IPS-11a (cell line): ENCODE measurements around the gene ARAP1.

Experiments used
- H3K4me3 ChIP-seq: one replicate; pipeline ENCODE4 v1.5.1; 2013; ENCODE audit warnings: low read depth, low read length, control low read depth

Gene ARAP1

DNA sequence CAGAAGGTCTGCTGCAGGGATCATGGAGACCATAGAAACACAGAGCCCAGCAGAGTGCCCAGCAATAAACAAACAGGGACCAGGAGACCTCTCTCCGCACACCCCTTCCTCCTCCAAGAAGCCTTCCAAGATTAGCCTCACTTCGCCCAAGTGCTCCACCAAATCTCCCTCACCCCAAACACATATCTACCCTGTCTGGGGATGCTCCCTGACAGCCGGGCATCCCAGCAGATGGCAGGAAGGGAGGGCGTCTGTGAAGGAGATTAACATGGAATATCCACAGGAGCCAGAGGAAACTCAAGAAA is 26.5 kb downstream of the ARAP1 start:
- H3K4me3 ChIP-seq = no peak overlapping the region

DNA sequence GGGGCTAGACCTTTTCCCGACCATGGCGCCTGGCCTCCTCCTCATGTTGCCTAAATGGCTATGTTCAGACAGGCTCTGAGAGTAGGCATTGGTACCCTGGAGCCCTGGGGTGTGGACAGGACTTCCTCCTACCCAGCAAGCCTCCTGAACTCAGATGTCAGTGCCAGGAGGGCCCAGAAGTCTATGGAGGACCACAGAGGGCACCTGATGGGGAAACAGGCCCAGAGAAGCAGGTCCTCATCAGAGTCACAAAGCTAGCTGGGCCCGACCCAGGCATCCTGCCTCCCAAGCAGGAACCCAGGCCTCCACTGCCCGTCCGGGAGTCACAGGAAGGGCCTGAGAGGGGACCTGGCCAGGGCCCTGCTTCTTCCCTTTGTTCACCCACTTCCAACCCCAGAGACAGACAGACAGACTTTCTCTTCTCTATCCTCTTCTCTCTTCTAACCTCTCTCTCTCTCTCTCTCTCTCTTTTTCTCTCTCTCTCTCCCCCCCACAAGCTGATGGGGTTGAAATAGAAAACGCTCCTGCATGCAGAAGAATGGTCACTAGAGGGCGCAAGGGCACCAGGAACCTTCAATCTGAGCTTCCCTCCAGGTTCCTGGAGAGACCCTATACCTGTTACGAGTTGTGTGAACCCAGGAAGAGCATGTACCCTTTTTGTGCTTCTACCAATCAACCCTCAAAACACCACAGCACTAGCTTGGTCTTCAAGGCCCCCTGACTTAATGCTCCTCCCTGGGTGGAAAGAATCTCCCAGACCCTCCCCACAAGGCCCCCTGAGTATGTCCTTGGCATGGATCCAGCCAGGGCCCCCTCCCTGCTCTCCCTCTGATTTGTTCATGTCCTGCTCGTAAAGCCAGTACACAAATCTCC is 27.1 kb downstream of the ARAP1 start:
- H3K4me3 ChIP-seq = no peak overlapping the region

DNA sequence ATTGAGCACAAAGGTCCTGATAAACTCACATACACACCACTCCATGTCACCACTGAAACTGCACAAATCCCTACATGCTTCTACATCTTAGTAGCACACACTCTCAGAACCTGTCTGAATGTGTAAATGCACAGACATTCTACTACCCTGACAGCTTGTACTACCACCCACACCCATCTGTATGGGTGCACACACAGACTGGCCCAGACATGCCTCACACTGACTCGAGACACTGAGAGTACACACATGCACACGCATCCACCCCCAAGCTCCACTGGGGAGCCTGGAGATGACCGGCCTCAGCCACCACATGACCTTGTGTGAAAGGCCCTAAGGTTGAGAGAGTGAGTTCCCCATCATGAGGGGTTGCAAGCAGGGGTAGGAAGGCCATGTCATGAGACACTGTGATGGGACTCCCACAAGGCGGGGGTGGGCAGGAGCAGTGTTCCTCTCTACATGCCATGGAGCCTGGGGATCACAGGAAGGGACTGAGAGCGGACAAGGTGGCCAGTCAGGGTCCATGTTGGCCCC is 28.1 kb downstream of the ARAP1 start:
- H3K4me3 ChIP-seq = no peak overlapping the region

DNA sequence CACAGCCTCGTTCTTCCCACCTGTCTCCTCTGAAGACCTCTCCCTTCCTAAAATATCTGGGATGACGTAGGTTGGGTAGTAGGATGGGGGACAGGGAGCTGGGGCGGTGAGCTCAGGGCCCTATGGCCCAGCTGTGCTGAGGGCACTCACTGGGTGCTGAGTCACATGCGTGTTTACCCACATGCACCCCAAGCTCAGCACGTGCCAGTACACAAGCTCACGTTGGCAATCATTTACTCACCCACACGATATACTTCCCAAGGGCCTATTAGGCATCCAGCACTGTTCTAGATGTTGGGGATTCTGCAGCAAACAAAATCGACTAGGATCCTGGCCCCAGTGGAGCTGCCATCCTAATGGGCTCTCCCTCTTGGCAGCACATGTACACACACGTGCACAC is 28.7 kb downstream of the ARAP1 start:
- no peak overlapping the region for H3K4me3 ChIP-seq

DNA sequence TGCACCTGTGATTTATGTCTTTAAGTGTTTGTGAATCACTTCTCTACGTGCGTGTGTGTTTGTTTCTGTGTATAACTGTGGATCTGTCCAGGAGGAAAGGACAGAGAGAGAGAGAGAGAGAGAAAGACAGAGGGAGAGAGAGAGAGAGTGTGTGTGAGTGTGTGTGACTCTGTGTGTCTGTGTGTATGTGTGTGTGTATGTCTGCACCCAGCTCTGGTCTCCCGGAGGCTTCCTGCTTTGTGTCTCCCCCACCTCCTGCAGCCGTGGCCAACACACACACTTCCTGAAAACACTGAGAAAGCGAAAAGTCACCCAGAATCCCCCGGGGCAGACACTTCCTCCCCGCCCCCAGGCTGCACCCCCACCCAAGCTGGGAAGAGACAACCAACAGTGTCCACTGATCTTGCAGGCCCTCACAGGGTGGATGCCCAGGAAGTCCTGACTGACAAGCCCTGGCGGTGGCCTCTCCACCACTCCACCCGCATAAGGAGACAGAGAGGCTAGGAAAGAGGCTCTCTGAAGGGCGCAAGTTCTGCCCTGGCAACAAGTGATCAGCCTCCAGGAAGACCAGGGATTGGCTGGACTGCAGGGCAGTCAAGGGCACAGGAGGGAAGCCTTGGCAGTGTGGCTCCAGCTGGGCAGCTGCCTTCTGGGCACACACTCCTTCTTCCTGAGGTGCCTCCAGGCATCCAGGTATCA is 30.0 kb downstream of the ARAP1 start:
- no peak overlapping the region for H3K4me3 ChIP-seq

DNA sequence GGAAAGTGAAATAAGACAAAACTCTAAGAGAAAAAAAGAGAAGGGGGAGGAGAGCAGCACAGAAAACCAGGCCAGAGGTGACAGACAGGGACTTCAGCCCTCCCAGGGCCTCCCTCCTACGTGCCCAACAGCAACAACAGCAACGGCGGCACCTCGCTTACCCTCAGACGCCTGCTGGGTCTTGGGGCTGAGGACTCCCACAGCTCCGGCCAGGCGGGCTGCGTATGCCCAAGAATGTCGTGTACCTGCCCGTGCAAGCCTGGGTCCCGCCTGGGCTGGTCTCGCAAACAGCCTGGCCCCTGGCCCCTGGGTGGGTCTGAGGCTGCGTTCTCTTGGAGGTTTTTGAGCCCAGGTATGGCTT is 30.5 kb downstream of the ARAP1 start:
- H3K4me3 ChIP-seq = no peak overlapping the region

DNA sequence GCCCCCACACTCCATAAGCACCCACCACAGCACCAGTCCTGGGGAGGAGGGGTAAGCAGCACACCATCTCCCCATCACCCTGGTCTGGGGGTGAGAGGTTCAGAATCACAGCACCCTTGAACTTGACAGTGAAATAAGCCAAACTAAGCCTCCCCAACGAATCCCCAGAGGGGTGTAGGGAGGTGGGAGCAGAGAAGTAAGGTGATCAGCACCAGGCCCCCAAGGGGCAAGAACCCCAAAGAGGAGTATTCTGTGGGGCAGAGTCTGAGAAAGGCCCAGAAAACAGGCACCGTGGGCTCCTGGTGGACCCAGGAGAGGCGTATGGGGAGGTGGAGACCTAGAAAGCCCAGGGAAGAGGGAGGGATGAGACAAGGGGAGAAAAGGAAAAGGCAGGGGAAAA is 30.9 kb downstream of the ARAP1 start:
- no peak overlapping the region for H3K4me3 ChIP-seq

DNA sequence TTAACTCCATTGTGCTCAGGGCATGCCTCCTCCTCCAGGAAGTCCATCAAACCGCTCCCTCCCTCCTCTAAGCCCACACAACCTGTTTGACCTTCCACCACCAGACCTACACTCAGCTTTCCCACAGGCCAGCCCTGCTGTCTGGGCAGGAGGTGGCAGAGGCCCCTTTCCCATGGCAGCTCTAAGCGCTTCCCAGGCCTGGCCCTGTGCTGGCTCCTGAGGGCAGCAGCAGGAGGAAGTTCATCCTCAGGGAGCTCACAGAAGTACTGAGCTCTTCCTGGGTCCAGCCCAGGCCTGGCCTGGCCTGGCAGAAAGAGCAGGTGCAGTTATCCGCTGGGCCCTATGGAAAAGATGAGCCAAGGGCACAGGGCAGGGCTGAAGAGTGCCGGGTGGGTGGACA is 31.4 kb downstream of the ARAP1 start:
- H3K4me3 ChIP-seq = no peak overlapping the region

DNA sequence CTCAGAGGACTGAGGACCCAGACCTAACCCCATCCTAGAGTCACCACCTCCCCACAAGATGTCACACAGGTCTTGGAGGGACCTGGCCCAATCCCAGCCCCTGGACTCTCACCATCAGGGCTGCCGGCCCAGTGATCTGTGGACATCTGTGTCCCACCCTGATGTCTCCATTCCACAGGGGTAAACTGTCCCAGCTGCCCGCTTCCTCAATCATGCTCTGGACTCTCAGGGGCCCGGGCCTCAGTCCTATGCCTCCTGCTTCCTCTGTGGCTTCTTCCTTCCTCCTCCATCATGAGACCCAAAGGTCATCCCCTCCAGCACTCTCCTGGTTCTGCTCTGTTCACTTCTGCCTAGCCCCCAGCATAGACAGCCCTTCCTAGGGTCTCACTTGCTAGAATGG is 32.2 kb downstream of the ARAP1 start:
- no peak overlapping the region for H3K4me3 ChIP-seq

DNA sequence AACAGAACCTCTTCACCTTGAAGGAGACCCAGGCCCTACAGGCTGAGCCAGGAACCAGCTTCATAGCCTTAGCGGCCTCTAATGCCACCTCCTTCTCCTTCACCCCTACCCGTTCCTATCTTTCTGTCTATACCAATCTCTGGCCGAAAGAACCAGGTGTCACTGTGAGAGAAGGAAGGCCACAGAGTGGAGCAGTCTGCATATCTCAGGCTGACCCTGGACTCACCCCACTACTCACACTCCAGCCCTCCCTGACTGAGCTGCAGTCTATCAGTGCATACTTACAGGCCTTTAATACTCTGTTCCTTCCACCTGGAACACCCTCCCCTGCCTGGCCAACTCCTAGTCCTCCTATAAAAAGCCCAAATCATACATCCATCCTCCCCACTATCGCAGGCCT is 32.7 kb downstream of the ARAP1 start:
- no peak overlapping the region for H3K4me3 ChIP-seq

DNA sequence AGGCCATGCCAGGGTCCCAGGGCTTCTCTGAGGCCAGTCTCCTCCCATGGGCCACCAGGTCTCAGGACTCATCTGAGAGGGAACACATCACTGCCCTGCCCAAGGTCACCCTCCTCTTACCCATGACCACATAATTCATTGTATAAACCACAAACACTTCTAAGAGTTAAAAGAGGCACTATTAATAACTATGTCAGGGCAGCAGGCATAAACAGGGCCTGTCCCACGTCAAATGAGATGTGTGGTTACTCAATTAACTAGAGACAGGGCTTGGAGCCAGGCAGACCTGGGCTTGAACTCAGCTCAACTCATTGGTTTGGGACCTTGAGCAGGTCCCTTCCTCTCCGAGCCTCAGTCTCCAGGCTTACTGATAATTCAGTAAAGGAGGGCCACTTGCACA is 33.1 kb downstream of the ARAP1 start:
- H3K4me3 ChIP-seq = no peak overlapping the region

DNA sequence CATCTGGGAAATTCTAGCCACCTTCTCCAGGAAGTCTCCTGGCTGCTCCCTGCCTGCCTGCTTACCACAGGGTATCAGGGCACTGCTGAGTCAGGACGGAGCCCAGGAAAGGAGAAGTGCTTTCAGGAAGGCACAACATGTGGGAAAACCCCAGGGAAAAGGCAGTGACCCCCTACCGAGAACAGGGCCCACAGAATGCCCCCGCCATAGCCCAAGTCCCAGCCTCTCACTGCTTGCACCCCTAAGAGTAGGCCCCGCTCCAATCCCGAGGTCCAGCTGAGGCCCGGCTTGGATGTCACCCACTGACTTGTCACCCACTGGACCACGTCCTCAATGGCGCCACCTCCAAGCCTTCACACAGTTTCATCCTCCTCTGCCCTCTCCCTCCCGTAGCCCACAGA is 34.1 kb downstream of the ARAP1 start:
- no peak overlapping the region for H3K4me3 ChIP-seq

DNA sequence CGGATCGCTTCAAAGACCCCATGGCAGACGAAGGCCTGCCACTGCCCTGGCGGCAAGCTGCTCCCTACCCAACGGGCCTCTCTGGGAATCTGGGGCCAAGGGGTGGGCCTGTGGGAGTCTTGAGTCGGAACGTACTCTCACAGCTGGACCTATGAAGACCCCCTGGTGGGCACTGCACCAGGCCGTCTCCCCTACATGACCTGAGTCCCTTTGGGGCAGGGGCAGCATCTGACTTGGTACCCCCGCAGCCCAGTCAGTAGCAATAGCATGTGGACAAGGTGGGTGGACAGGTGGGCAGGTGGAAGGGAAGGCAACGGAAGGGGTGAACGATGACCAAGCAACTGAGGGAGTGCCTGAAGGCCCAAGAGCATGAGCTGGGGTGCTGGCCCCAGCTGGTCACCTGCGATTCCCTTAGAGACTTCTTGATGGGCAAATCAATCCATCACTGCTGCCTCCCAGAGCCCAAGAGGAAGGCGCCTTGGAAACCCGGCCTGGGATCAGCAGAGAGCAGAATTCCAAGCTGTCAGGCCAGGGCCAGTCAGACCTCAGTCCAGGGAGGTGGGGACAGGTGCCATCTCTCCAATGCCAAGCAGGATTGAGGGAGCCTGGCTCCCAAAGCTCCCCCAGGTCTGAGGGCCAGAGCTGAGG is 35.3 kb downstream of the ARAP1 start:
- H3K4me3 ChIP-seq = no peak overlapping the region

DNA sequence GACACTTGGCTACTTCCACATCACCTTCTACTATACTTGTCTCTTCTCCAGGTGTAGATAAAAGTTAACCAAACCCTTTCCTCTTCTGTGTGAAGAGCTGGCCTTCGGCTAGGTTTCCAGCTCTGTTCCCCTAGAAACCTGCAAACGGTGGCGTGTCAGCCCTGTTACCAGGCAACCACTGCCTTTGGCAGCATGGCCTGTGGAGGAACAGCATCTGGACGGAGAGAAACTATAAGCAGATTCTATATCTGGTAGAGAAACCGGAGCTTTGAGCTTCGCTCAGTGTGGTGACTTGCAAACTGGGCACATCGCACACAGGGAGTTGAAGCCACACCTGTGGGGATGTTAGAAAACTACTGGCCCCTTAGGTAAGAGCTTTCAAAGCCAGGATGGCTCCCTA is 35.9 kb downstream of the ARAP1 start:
- H3K4me3 ChIP-seq = no peak overlapping the region

DNA sequence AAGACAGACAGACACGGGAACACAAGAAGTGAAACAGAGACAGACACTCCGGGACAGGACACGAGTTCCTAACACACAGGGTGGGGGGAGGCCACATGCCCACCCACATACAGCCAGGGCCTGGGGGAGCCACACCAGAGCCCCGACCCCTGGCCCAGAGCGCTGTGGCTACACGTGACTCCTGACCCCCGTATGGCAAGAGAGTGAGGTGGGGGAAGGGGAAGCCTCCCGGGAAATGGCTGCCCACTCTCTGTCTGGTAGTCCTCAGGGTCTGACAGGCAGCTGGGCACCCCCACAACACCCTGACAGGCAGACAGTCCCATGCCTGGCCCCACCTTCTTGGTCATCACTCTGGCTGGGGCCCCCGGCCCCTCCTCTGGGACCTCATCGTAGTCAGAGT is 39.4 kb downstream of the ARAP1 start:
- no peak overlapping the region for H3K4me3 ChIP-seq

DNA sequence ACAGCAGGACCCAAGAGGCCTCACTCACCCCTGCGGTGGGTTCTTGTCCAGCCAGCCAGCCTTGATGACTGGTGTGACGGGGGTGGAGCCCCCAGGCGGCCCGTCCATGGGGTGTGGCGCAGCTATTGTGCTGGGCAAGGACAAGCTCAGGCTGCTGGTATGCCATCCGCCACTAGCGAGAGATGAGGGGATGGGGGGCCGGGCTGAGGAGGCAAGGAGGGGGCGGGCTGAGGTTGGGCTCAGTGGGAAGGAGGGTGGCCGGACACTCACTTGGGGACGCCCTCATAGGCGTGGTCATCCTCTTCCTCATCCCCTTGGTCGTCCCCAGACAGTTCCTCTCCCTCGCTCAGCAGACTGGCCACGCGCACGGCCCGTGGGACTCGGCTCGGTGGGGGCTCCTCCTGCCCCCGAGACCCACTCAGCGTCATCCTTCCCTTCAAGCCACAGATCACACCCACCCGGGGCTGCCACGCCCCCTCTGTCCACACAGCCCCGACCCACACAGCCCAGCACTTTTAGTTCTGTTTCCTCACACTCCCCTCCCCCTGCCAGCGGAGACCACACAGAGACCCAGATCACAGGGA is 39.9 kb downstream of the ARAP1 start:
- no peak overlapping the region for H3K4me3 ChIP-seq

DNA sequence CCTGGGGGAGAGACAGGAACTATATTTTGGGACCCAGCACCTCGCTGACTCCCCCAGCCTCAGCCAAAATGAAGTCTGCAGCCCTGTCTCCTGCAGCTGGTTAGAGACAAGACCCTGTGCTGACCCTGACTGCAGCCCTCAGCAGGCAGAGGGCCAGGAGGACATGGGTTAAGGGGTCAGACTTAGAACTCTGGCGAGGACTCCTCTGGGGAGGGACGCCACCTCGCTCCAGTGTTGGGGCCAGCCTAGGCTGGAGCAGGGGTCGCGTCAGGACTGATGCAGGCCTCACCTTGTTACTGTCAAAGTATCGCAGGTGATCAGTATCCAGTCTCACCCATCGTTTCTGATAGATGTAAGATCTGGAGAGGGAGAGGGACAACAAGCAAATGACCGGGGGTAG is 41.1 kb downstream of the ARAP1 start:
- no peak overlapping the region for H3K4me3 ChIP-seq

DNA sequence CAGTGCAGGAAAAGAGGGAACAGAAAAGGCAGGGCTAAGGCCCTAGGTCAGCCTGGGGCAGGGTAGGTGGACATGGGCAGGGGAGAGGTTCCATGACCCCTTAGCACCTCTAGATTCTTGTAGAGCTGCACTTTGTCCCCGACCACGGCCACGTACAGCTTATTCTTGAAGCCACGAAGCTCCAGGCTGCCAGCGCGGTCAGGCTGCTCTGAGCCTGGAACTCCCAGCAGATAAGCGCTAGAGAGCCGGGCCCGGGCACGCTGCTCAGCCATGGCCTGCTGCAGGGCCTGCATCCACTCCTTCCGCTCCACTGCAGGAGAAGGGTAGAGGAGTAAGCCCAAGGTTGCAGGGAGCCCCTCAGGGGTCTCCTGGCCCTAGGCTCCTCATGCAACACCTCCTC is 41.9 kb downstream of the ARAP1 start:
- no peak overlapping the region for H3K4me3 ChIP-seq

DNA sequence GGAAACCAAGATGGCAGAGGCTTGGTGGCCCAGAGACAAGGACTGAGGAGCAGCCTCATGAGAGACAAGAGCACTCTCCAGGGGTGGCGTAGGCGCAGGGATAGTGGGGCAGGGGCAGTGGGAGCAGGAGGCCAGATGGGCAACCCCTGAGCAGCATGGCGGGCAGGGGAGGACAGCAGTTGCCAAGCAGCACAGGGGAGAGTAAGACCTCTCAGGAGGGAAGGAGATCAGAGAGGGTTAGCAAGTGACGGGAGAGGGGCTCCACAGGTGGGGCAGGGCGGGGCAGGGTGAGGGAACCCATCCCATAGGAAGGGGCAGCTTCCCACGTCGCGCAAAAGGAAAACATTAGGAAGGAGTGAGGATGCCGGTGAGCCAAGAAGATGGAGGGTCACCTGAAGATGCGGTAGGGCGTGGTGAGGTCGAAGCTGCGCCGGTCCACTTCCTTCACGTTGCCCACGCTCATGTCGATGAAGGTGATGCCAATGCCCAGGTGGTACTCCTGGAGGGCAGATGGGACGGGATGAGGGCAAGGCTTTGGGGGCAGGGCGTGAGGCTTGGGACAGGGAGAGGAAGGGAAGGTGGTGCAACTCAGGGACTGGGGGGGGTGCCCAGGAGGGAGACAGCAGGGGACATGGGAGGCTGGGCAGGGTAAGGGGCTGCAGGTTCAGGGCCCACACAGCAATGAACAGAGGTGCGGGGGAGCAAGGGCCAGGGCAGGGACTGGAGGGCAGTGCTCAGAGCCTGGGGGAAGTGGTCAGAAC is 42.5 kb downstream of the ARAP1 start:
- H3K4me3 ChIP-seq = no peak overlapping the region

DNA sequence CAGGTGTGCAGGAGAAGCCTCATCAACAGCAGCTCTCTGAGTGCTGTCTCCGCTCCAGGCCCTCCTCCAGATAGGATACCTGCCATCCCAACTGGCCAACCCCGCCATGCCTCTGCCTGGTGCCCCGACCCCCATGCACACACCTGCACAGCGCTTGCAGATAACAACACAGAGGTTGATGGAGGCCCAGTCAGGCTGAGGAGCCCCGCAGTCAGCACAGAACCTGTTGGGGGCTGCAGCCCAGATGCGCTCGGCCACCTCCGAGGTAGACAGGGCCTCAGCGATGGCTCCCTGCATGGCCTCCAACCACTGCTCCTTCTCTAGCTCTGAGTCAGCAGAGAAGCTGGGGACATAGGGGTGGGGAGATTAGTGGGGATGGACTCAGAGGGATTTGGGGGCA is 45.2 kb downstream of the ARAP1 start:
- no peak overlapping the region for H3K4me3 ChIP-seq

DNA sequence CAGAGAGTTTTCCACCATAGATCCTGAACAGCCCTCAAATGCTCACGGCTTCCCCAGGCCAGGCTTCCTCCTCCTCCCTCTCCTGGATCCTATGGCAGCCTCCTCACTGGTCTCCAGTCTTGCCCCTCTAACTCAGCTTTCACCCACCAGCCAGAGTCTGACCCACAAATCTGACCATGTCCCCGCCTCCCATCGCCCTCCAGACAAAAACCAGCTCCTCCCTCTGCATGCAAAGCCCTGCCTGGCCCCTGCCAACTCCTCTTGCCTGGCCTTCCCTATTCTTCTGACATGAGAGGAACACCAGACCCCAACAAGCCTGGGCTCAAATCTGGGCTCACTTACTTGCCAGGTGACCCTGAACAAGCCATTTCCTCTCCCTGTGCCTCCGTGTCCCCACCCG is 45.6 kb downstream of the ARAP1 start:
- H3K4me3 ChIP-seq = no peak overlapping the region
